Pons (tissue), 1 donor: ENCODE results near the gene SCML1.

Source experiments
- DNase-seq: peaks from one replicate; pipeline ENCODE4 v3.0.0-alpha.2; 2016; ENCODE audit warnings: low spot score

SCML1 gene, protein sequence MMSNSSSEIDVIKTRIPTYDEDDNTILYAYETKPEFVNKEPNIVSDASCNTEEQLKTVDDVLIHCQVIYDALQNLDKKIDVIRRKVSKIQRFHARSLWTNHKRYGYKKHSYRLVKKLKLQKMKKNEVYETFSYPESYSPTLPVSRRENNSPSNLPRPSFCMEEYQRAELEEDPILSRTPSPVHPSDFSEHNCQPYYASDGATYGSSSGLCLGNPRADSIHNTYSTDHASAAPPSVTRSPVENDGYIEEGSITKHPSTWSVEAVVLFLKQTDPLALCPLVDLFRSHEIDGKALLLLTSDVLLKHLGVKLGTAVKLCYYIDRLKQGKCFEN

DNA sequence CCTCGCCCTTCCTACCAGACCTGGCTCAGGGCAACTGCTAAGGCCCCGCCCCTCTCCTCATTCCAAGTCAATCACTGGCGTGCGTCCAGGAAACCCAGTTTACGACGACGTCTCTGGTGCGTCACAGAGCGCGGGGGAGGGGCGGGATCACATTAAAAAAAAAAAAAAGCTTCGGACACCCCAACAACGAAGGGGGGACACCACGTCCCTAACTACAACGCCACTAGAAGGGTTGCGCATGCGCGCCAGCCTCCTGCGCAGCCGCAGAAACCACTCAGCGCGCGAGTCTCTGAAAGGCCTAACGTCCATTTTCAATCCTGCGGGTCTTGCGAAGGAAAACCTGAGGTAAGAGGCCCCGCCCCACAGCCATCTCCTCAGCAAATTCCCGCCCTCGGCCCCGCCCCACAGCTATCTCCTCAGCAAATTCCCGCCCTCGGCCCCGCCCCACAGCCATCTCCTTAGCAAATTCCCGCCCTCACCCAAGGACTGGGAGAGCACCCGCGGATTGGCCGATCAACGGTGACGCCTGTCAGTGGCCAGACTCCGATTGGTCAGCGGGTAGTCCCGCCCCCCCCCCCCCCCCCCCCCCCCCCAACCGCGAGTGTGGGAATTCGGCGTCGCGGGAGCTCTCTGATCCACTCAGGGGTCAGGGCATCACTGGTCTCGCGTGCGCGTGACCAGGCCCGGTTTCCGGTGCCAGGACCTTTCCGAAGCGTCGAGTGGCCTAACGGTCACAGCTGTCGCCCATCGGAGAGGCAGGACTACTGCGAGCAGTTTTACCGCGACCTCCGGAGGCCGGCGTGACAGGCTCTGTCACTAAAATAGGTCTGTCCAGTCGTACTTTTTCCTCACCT, at the start of gene SCML1:
Gene SCML1 (plus strand): TSS at position 638 of the 854 bp plus-strand sequence. CDS start 6,694 bp downstream, outside the sequence.
- DNase-seq: peak; percentile 95

DNA sequence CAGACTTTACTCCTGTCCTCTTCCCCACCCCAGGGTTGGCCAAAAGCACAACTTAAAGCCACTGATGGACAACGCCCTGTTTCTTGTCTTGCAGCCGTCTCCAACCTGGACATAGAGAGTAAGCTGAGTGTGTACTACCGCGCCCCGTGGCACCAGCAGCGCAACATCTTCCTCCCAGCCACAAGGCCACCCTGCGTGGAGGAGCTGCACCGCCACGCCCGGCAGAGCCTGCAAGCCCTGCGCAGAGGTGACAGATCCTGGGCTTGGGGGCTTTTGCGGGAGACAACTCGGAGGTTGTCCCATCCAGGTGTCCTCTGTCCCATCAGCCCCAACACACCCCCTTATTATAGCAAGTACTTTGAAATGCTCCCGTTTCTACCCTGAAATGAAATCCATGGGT, 49.6 kb upstream of the SCML1 start:
- DNase-seq: no peak

DNA sequence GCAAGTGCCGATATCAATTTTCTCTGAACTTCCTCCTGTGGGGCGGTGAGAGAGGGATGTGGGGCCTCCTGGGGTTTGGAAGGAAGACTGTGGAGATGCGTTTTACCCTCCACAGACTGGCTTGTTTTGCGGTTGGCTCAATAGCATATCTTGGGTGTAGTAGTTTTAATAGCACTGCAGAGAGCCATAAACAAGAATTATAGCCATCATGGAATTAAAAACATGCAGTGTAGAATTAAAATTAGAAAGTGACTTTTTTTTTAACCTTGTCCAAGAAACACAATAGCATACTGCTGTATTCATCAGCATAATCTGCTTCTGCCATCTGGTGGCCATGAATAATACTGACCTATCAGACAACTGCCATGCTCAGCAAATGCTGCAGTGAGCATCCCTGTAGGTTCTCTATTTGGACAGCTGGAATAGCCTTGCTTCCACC, 47.3 kb upstream of the SCML1 start:
- peak; percentile 81 for DNase-seq

DNA sequence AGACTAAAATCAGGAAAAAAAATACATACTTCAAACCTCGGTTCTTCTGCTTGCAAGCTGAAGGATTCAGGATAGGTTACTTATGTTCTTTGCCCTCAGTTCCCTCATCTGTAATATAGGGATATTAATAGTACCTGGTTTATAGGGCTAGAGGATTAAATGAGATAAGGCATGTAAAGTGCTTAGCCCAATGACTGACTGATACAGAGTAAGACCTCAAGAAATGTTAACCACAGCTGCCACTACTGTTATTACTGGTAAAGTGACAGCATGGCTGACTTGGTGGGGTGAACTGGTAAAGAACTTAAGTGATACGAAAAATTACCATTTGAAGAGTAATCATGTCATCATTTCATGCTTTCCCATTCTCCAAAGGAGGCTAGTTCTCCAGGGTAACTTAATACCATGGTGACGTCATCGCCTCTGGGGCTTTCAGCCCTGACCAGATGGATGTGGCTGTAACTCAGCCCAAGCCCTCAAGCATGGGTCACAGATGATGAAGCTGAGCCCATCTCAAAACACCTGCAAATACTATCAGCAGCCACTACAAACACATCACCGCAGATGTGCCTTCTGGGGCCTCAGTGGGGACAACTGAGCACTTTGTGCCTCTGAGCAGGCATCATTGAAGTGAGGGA, 44.5 kb upstream of the SCML1 start:
- no peak for DNase-seq

DNA sequence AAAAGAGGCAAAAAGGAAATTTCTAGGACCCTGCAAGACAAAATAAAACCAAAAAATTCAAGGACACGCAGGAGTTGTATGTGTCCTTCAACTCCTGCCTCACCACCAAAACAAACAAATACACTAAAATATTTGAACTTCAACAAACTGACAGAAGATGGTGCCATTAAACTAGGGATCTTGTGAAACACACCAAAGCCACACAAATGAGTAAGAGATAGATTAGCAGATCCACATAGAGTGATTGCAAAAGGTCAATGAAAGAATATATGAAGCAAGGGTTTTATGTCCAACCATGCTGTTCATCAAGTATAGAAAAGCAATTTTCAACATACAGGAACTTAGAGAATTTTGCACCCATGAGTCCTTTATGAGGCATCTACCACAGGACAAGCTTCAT, 40.1 kb upstream of the SCML1 start:
- peak; percentile 38 for DNase-seq

DNA sequence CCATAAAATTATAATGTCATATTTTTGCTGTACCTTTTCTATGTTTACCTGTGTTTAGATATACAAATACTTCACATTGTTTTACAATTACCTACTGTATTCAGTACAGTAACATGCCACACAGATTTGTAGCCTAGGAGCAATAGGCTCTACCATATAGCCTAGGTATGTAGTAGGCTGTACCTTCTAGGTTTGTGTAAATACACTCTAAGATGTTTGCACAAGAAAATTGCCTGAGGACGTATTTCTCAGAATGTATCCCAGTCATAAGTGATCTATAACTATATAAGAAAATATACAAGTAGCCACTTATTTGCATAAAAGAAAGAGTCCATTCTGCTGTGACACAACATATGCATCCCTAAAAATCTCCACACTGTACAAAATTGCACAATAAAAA, 36.3 kb upstream of the SCML1 start:
- no peak for DNase-seq

DNA sequence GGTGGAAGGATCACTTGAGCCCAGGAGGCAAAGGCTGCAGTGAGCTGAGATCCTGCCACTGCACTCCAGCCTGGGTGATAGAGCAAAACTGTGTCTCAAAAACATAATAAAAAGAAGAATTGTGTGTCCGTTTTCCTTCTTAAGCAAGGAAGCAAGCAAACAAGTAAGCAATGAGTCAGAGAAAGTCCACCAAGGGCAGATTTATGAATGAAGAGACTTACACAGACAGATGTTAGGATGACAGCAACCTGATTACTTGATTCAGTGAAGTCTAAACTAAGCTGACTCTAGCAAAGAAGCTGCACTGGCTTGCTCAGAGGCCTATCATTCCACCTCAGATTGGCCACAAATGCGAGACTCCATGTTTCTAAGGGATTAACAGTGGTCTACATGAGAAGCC, 34.1 kb upstream of the SCML1 start:
- no peak for DNase-seq

DNA sequence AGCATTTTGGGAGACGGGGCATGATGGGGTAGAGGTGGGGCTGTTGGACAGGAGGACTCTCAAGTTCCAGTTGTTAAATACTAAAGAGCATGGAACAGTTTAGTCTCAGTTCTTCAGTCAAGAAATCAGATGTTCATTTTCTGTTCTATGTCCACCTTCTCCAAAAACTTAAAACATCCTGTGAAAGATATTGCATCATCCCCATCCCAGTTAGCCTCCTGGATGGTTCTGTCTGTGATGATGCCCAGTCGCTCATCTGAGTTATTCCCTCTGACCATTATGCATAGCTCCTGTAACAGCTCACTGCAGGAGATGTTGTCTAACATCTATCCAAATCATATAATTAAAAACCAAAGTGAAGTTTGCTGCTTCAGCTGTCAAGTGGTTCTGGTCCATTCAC, 32.1 kb upstream of the SCML1 start:
- no peak for DNase-seq

DNA sequence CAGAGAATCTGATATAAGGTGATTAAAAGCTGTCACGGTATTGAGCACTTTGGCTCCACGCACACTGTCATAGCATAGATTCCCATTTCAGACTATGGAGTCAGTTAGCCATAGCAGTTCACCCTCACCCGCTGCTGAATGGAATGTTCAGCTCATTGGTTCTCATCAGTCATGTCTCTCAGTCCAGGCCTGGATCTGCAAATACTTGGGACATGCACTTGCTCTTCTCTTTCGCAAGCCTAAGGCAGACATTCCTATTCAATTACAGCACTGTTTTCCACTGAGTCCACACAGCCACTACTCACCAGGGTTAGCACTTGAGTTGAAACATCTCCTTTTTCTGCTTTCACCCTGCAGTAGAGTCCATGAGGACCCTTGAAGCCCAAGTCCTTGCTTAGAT, 30.6 kb upstream of the SCML1 start:
- no peak for DNase-seq

DNA sequence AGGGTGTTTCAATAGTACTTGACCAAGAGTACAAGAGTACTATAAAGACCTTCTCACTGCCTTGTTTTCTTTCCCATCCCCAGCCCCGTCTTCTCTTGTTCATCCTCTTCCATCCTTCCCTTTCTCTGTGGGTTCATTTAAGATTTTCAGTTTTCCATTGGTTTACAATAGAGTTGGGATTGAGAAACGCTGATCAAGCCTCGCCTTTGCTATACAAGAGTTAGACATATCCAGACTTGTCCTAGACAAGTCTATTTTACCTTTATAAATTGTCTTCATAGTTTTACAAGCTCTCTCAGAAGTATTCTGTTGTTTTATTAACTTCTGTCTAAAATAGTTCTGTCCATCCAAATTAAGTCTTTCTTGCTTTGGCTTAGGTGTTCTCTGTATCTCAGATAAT, 29.6 kb upstream of the SCML1 start:
- no peak for DNase-seq

DNA sequence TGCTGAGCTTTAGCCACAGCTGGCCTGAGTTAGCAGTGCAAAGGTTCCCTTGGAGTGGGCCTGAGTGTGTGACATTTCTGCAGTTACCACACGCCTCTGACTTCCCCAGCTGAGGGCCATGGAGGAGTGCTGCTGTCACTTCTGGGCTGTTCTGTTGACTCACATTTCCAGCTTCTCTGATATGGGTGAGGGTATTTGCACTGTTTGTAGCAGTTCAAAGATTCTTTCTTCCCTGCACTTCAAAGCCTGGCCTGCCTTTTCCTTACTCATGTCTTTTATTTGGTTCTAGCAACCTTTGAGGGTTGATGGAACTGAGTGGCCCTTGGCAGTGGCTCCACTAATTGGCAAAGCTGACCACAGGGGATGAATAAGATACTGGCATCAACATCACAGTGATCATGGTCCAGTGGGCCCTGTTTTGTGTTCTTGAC, 26.4 kb upstream of the SCML1 start:
- DNase-seq: no peak

DNA sequence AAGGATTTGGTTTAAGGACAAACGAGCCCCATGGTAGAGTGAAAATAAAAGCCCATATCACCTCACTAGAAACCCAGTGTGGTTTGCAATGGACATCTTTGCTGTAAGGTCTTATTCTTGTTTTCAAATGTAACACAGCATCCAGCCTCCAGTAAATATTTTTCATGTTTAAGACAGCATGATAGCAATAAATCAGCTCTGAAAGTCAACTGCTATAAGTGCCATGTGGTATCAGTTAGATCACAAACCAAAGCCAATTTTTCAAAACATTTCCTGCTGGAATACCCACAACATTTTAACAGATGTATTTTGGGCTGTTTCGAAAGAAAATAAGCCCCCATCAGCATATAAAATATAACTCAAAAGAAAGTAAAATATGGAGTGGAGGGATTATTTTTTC, 24.0 kb upstream of the SCML1 start:
- DNase-seq: no peak

DNA sequence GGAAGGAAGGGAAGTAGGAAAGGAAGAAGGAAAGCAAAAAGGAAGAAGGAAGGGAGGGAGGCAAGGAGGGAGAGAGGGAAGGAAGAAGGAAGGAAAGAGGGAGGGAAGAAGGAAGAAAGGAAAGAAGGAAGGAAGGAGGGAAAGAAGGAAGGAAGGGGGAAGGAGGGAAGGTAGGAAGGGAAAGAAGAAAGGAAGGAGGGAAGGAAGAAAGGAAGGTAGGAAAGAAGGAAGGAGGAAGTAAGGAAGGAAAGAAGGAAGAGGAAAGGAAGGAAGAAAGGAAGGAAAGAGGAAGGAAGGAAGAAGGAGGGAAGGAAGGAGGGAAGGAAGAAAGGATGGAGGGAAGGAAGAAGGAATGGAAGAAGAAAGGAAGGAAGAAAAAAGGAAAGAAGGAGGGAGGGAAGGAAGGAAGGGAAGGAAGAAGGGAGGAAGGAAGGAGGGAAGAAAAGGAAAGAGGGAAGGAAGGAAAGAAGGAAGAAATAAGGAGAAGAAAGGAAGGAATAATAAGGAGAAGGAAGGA, 18.6 kb upstream of the SCML1 start:
- DNase-seq: no peak

DNA sequence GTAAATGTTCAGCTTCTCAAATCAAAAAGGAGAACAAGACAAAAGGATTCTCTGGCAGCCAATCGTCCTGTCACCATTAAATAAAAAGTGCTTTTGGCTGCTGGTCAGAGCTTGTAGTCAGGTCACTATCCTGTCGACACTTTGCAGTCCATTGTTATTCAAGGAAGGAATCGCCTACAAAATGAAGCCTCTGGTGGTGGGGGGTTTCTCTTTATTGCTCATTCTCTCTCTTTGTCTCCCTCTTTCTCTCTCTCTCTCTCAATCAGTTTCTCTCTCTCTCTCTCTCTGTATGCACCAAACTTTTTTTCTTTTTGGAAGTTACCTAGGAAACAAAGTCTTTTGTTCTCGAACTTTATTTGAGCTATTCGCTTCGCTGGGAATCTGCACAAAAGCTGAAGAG, 17.6 kb upstream of the SCML1 start:
- DNase-seq: no peak

DNA sequence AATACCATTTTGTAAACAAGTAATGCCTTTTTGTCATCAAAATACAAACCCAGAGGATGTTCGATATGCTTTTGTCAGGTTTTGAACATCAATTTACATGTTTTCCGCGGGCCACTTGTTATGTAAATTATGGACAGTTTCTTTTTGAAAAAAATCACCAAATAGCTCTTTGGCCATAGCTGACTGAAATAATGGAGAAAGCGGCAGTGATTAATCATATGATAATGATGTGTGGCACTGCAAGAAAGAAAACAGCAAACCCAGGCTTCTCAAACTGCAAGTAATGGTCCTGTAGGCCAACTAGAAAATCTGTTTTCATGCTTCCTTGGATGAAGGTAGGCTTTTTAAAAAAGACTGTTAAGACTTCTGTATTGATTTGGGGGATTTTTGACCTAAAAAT, 15.6 kb upstream of the SCML1 start:
- DNase-seq: no peak

DNA sequence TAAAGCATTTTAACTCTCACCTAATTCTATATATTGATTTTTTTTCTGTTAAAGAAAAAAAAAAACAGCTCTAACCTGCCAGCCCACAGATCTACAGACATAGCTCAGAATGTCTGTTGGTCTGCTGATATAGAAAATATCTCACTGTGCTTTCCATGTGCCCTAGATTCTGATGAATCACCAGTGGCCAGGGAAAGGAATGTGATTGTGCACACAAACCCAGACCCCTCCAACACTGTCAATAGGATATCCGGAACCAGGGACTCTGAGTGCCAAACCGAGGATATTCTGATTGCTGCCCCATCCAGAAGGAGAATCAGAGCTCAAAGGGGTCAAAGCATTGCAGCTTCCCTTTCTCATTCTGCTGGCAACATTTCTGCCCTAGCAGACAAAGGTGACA, 12.1 kb upstream of the SCML1 start:
- DNase-seq: no peak

DNA sequence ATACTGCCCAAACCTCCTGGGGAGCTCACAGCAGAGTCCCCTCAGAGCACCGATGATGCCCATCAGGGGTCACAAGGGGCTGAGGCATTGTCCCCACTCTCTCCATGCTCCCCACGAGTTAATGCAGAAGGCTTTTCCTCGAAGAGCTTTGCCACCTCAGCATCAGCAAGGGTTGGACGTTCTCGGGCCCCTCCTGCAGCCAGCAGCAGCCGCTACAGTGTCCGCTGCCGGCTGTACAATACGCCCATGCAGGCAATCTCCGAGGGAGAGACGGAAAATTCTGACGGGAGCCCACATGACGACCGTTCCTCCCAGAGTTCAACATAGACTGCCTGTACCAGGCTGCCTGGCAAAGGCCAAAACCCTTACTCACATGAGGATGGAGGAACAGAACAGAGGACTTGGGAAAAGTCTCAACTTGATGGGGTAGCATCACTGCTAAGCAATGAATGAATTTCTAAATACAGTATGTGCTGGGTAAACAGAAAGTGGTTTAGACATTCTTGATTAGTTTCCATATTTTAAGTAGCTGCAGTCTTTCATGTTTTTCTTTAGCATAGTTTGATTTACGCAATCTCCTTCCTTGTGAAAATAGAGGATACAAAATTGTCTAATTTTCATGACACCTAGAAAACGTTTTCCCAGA, 5.0 kb upstream of the SCML1 start:
- no peak for DNase-seq

DNA sequence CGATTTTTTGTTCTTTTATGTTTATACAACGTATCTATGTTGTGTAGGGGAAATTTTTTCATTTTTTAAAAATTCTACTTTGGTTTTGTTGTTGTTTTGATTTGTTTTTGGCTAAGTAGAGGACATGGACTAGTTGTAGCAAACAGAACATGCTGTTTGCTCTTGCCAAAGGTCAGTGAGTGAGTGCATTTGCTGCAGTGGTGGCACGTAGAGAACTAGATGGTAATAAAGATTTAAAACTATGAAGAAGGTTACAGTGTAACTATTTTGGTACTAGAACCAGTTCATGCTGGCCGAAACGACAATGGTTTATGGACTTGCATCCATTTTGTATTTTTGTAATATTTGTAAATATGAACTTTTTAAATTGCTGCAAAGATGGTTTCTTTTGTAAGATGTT, 1.9 kb upstream of the SCML1 start:
- DNase-seq: no peak

DNA sequence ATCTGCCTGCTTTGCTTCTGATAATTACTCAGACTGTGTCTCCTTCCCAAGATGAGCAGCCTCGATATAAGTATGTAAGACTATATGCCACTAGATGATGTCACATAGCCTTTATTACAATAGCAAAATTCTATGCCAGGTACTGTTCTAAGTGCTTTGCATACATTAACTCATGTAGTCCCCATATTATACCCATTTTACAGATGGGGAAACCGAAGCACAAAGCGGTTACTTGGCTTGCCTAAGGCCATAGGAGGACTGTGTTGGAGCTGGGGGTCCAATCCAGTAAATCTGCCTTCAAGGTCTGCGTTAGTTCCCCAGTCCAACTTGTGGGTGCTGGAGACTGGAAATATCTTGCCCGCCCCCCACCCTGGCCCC, 826 bp upstream of the SCML1 start:
- DNase-seq: no peak

DNA sequence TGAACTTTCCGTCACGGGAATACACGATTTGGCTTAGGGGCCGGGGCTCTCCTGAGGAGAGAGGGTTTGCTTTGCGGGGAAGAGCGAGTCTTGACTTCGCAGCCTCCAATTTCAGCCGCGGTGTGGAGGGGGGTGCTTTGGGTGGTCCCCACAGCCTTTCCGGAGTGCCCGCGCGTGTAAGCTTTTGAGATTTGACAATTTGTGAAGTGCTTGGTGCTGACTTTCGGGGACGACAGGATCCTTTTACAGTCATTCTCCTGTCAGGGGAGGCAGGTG, 355 bp downstream of the SCML1 start:
- no peak for DNase-seq

DNA sequence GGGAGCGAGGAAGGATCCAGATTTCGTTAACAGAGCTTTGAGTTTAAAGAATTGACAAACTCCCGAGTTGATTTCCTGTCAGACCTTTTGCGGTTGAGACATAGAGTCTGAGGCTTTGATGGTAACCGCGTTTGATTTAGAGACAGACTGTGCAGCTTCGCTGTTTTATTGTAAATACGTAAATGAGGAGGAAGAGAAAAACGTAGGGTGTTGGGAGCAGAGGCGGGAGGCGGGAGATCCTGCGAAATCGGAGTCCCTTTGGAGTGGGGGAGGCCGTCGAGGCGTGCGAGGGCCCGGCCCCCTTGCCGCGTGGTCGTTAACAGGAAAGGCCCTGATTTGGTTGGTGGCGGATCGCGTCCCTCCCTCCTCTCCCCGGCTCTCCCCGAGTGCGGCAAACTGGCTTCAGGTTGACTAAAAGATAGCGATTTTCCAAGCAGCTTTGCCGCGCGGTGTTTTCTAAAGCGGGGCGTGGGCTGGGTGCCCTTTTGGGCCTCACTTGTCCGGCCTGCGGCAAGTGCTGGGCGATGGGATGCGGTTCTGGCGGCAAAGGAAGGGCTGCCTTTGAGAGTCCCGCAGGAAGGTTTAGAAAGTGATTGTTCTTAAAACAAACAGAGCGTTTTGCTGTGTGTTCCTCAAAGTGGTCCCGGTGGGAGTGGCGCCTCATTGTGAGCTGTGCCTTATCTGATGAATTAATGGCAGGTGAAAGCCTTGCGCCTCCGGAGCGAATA, 857 bp downstream of the SCML1 start:
- peak; percentile 12 for DNase-seq
